Stomach (tissue), 9 donors: ENCODE results near the gene CAMK2G. TPM values are rescaled to one million over a fixed set of nuclear protein-coding genes. Genes with fewer than 3 reads are reported as not detected.

Source experiments
- DNase-seq, 2 donors: peaks; one replicate each; pipeline versions ENCODE4 v3.0.0 to v3.0.0-alpha.2; 2013 to 2019
- H3K27ac ChIP-seq, 5 donors: fragments of 200-600 bp in 4 of 5; sonication (generic) in 4 of 5; one replicate each; pipeline ENCODE4 v1.5.1; 2013 to 2019; ENCODE audit warnings: mild to moderate bottlenecking in 1 of 5, moderate library complexity in 1 of 5
- H3K27me3 ChIP-seq, 3 donors: fragments of 200-600 bp; sonication (generic); one replicate each; pipeline ENCODE4 v1.5.1; 2017 to 2019; ENCODE audit warnings: mixed run types in 1 of 3
- H3K36me3 ChIP-seq, 4 donors: fragments of 200-600 bp; sonication (generic); 1 replicate in 3 of 4; 2 replicates in 1 of 4; pipeline ENCODE4 v1.5.1; 2016 to 2019
- H3K4me1 ChIP-seq, 4 donors: fragments of 200-600 bp; sonication (generic); one replicate each; pipeline ENCODE4 v1.5.1; 2016 to 2019
- H3K4me3 ChIP-seq, 4 donors: fragments of 200-600 bp; sonication (generic) in 3 of 4; one replicate each; pipeline ENCODE4 v1.5.1; 2016 to 2019; ENCODE audit warnings: mild to moderate bottlenecking in 1 of 4
- H3K9me3 ChIP-seq, 4 donors: fragments of 200-600 bp; sonication (generic); one replicate each; pipeline ENCODE4 v1.5.1; 2016 to 2019
- CTCF ChIP-seq, 7 experiments: fragments of 450-650 bp in 4 of 7; fragments of 200-600 bp in 3 of 7; sonication (generic) in 3 of 7; IDR thresholded peaks; one replicate each; pipeline ENCODE4 v1.5.1; 2016 to 2019; ENCODE audit warnings: antibody characterized with exemption in 7 of 7, control low read depth in 2 of 7, mild to moderate bottlenecking in 1 of 7
- EP300 ChIP-seq: sonication (generic); formaldehyde crosslinking; IDR thresholded peaks from one replicate; pipeline ENCODE4 v1.6.1; 2017; ENCODE audit warnings: antibody characterized with exemption
- POLR2A ChIP-seq, 4 donors: fragments of 450-650 bp; IDR thresholded peaks; one replicate each; pipeline ENCODE4 v1.6.1; 2016; ENCODE audit warnings: antibody characterized with exemption in 4 of 4, control low read depth in 2 of 4, mild to moderate bottlenecking in 1 of 4, moderate library complexity in 1 of 4
- POLR2AphosphoS5 ChIP-seq, 3 donors: sonication (generic); formaldehyde crosslinking; IDR thresholded peaks; one replicate each; pipeline ENCODE4 v1.6.1; 2016; ENCODE audit warnings: antibody characterized with exemption in 3 of 3
- WGBS, 5 donors: extraction: QIAGEN DNeasy Blood & Tissue Kit in 3 of 5; methylation state at CpG; one replicate each; pipeline versions ENCODE4 v1.1.5 to v1.1.7; 2013 to 2018; 5-methylcytosine and 5-hydroxymethylcytosine counted together
- intact Hi-C: fragments of 100-400 bp; cut with DNase I; formaldehyde crosslinking; loops from one replicate; pipeline ENCODE4 v1.15.1; 2023; ENCODE audit warnings: low total_unique reads
- polyA plus RNA-seq, 3 donors: library from polyadenylated mRNA; stranded (reverse); fragments of 200-250 nt; gene quantifications; one replicate each; pipeline ENCODE4 v1.2.3, GENCODE V29; 2013
- small RNA-seq, 4 donors: library from RNA; depleted of rRNA; stranded (forward); fragments of <200 nt; gene quantifications; one replicate each; pipeline ENCODE3, GENCODE V24; 2016
- total RNA-seq, 5 donors: library from RNA; depleted of rRNA; stranded (reverse); fragments of >200 nt; gene quantifications; one replicate each; pipeline versions ENCODE4 v1.1.0 to v1.2.3, GENCODE V29; 2014 to 2016
- donor health status: healthy with polysubstance abuse.
- donor health status: Bipolar disorder and iron deficiency.
- donor health status: healthy.

Gene CAMK2G
- total and polyA plus RNA-seq, 8 donors: 7.5 to 93.3 (median 29.6) TPM

DNA sequence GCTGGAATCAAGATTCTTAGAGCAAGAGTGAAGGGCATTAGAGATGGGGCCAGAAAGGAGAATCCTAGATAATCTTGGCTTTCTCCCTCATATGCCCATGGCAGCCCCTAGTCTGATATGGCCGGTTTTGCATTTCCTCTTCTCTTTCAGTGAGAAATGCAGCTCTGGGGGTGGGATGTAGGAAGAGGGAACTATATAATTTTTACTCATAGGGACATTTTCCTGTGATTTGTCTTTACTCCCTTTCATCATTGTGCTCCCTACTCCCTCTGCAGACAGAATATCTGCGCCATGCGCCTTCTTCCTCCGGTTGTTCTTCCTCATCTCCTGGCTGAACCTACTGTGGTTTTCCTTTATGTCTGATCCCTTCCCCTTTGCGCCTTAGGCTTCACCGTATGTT lies 109.3 kb downstream of the CAMK2G start:
- Histone ChIP-seq H3K36me3 (peaks cover 96 to 100% (median 100%) of the 10 kb centered on the region in 4 donors), H3K9me3 (no peaks in the 10 kb centered on the region)
- 91 to 93% (median 91%) methylated on average over 6 of the region's 6 CpGs for WGBS, 5 donors

GRCh38 chr10:73763343-73763742 lies 111.0 kb downstream of the CAMK2G start:
- 66 to 88% (median 76%) methylated on average over 2 of the region's 2 CpGs for WGBS, 5 donors
- Histone ChIP-seq H3K4me1 (peaks cover 0 to 12% (median 0%) of the 10 kb centered on the region in 4 donors), H3K27me3 (no peaks in the 10 kb centered on the region), H3K27ac (no peak overlapping the region), H3K36me3 (peaks cover 86 to 100% (median 96%) of the 10 kb centered on the region in 4 donors), H3K9me3 (no peaks in the 10 kb centered on the region), H3K4me3 (no peak overlapping the region)
- DNase-seq: no peak
- TF ChIP-seq POLR2AphosphoS5 (IDR thresholded peaks at IDR 0.05) (no peak), POLR2A (IDR thresholded peaks at IDR 0.05) (no peak), CTCF (IDR thresholded peaks at IDR 0.05) (no peak), EP300 (no peak)
- intact Hi-C loops: no loop called here

More for the DNA sequence above, 109.3 kb downstream of the CAMK2G start:
- intact Hi-C loops: no loop called here
- Histone ChIP-seq H3K4me1 (peaks cover 0 to 3% (median 0%) of the 10 kb centered on the region in 4 donors), H3K27me3 (no peaks in the 10 kb centered on the region), H3K4me3 (no peak overlapping the region), H3K27ac (no peak overlapping the region)
- DNase-seq: no peak
- TF ChIP-seq CTCF (IDR thresholded peaks at IDR 0.05) (no peak), EP300 (no peak), POLR2A (IDR thresholded peaks at IDR 0.05) (no peak), POLR2AphosphoS5 (IDR thresholded peaks at IDR 0.05) (no peak)

GRCh38 chr10:73762915-73763314 lies 111.4 kb downstream of the CAMK2G start:
- Histone ChIP-seq H3K36me3 (peaks cover 82 to 96% (median 92%) of the 10 kb centered on the region in 4 donors), H3K27me3 (no peaks in the 10 kb centered on the region), H3K4me1 (peaks cover 0 to 12% (median 0%) of the 10 kb centered on the region in 4 donors), H3K4me3 (no peak overlapping the region), H3K27ac (no peak overlapping the region), H3K9me3 (no peaks in the 10 kb centered on the region)
- 57 to 76% (median 69%) methylated on average over 2 of the region's 2 CpGs for WGBS, 5 donors
- TF ChIP-seq POLR2A (IDR thresholded peaks at IDR 0.05) (no peak), CTCF (IDR thresholded peaks at IDR 0.05) (no peak), EP300 (no peak), POLR2AphosphoS5 (IDR thresholded peaks at IDR 0.05) (no peak)
- no peak for DNase-seq
- intact Hi-C loops: no loop called here

Small RNA genes lying within 50 kb of the gene (small RNA-seq; reads per million reads assigned to genes)
- gene AC022400.9 (0 reads per million in 4 donors), gene ZSWIM8-AS1 (0 reads per million in 4 donors)

Other genes starting within 250 kb of the CAMK2G start
- 1 to 10 TPM in 1 of 5 donors, not detected in 4; 1.3 TPM for gene MYOZ1, start 233.1 kb downstream of the CAMK2G start, total RNA-seq
- gene MYOZ1, start 233.1 kb downstream of the CAMK2G start, polyA plus RNA-seq: 1 to 10 TPM in 1 of 3 donors, under 1 TPM in 2; 0.18 to 1.2 (median 0.19) TPM
- gene SYNPO2L, start 218.5 kb downstream of the CAMK2G start, total RNA-seq: not detected
- under 1 TPM in 2 of 3 donors, not detected in 1; 0.03 to 0.12 TPM for gene SYNPO2L, start 218.5 kb downstream of the CAMK2G start, polyA plus RNA-seq
- 10 to 100 TPM in 1 of 5 donors, 1 to 10 TPM in 4; 4.1 to 20.1 (median 8.7) TPM for gene AGAP5, start 176.4 kb downstream of the CAMK2G start, total RNA-seq
- gene AGAP5, start 176.4 kb downstream of the CAMK2G start, polyA plus RNA-seq: 1 to 10 TPM; 1.8 to 4.7 (median 2.0) TPM
- gene SEC24C, start 130.2 kb downstream of the CAMK2G start, total RNA-seq: 10 to 100 TPM; 40.6 to 58.8 (median 50.7) TPM
- 10 to 100 TPM; 23.5 to 25.2 (median 25.1) TPM for gene SEC24C, start 130.2 kb downstream of the CAMK2G start, polyA plus RNA-seq
- 10 to 100 TPM in 3 of 5 donors, 1 to 10 TPM in 2; 1.3 to 51.0 (median 11.2) TPM for gene CHCHD1, start 92.5 kb downstream of the CAMK2G start, total RNA-seq
- 10 to 100 TPM; 60.2 to 81.6 (median 69.9) TPM for gene CHCHD1, start 92.5 kb downstream of the CAMK2G start, polyA plus RNA-seq
- 100 to 1,000 TPM in 3 of 5 donors, 10 to 100 TPM in 2; 43.4 to 325 (median 101) TPM for gene ZSWIM8, start 88.9 kb downstream of the CAMK2G start, total RNA-seq
- gene ZSWIM8, start 88.9 kb downstream of the CAMK2G start, polyA plus RNA-seq: 100 to 1,000 TPM in 1 of 3 donors, 10 to 100 TPM in 2; 53.4 to 121 (median 57.7) TPM
- 10 to 100 TPM in 4 of 5 donors, 1 to 10 TPM in 1; 2.3 to 97.4 (median 16.7) TPM for gene NDST2, start 63.0 kb downstream of the CAMK2G start, total RNA-seq
- 1 to 10 TPM; 3.5 to 9.8 (median 6.5) TPM for gene NDST2, start 63.0 kb downstream of the CAMK2G start, polyA plus RNA-seq
- 10 to 100 TPM in 2 of 5 donors, 1 to 10 TPM in 2, not detected in 1; 5.5 to 16.1 (median 9.3) TPM for gene PLAU, start 36.6 kb upstream of the CAMK2G start, total RNA-seq
- 10 to 100 TPM in 1 of 3 donors, 1 to 10 TPM in 2; 9.6 to 39.5 (median 9.9) TPM for gene PLAU, start 36.6 kb upstream of the CAMK2G start, polyA plus RNA-seq
- gene VCL, start 123.6 kb upstream of the CAMK2G start, total RNA-seq: 100 to 1,000 TPM in 3 of 5 donors, 10 to 100 TPM in 2; 50.8 to 211 (median 107) TPM
- 10 to 100 TPM; 11.2 to 33.2 (median 13.4) TPM for gene VCL, start 123.6 kb upstream of the CAMK2G start, polyA plus RNA-seq